CD4-positive, alpha-beta T cell treated with Interferon gamma for 1 hour (primary cell): ENCODE measurements around the gene SULT1B1.

Source experiments
- DNase-seq: peaks from one replicate; pipeline ENCODE4 v3.0.0-alpha.2; 2020

SULT1B1 gene

DNA sequence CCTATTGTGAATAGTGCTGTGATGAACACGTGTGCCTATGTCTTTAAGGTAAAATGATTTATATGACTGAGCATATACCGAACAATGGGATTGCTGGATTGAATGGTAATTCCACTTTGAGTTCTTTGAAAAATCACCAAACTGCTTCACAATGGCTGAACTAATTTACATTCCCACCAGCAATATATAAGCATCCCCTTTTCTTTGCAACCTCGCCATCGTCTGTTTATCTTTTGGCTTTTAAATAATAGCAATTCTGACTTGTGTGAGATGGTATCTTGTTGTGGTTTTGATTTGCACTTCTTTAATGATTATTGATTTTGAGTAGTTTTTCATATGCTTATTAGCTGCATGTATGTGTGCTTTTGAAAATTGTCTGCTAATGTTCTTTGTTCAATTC lies 75.6 kb downstream of the SULT1B1 start:
- DNase-seq, result no peak
